Neuronal stem cell (in vitro differentiated cells): ENCODE data around the gene SERPIND1.

Experiments
- DNase-seq: peaks from one replicate; pipeline ENCODE4 v3.0.0-alpha.2; 2013; ENCODE audit warnings: low spot score
- H2AFZ ChIP-seq: one replicate; pipeline ENCODE4 v1.6.1; 2013; ENCODE audit warnings: mild to moderate bottlenecking, low read length, inconsistent platforms
- H2AK5ac ChIP-seq: 2 replicates; pipeline ENCODE4 v1.6.1; 2013; ENCODE audit warnings: low read depth, mild to moderate bottlenecking, inconsistent platforms, low read length, moderate library complexity, mixed read lengths
- H2BK120ac ChIP-seq: 2 replicates; pipeline ENCODE4 v1.6.1; 2013; ENCODE audit warnings: low read depth, mild to moderate bottlenecking, inconsistent platforms, low read length, moderate library complexity, mixed read lengths
- H2BK12ac ChIP-seq: one replicate; pipeline ENCODE4 v1.6.1; 2013; ENCODE audit warnings: low read length, inconsistent platforms
- H2BK15ac ChIP-seq: 2 replicates; pipeline ENCODE4 v1.6.1; 2013; ENCODE audit warnings: mild to moderate bottlenecking, low read length, inconsistent platforms, mixed read lengths
- H2BK5ac ChIP-seq: one replicate; pipeline ENCODE4 v1.6.1; 2013; ENCODE audit warnings: inconsistent platforms, mild to moderate bottlenecking, low read length, moderate library complexity
- H3K14ac ChIP-seq: one replicate; pipeline ENCODE4 v1.6.1; 2013; ENCODE audit warnings: low read length, inconsistent platforms
- H3K18ac ChIP-seq: 2 replicates; pipeline ENCODE4 v1.6.1; 2013; ENCODE audit warnings: low read length, inconsistent platforms
- H3K23ac ChIP-seq: 2 replicates; pipeline ENCODE4 v1.6.1; 2013; ENCODE audit warnings: low read depth, mild to moderate bottlenecking, mixed read lengths, low read length, inconsistent platforms; ENCODE audit not compliant: poor library complexity
- H3K27ac ChIP-seq: replicated peaks from 3 replicates; pipeline ENCODE4 v1.5.1; 2013; ENCODE audit warnings: low read length, inconsistent platforms
- H3K27me3 ChIP-seq, 3 experiments: 2 replicates each; pipeline ENCODE4 v1.6.1; 2013; ENCODE audit warnings: low read length in 3 of 3, mild to moderate bottlenecking in 2 of 3, inconsistent platforms in 1 of 3, low read depth in 1 of 3, mixed read lengths in 1 of 3, moderate library complexity in 1 of 3; ENCODE audit not compliant: control insufficient read depth in 3 of 3, insufficient read depth in 3 of 3
- H3K36me3 ChIP-seq, 2 donors: replicated peaks in 1 of 2; 2 replicates each; pipeline ENCODE4 v1.6.1; 2013; ENCODE audit warnings: low read length in 2 of 2; ENCODE audit not compliant: control insufficient read depth in 2 of 2, insufficient read depth in 2 of 2
- H3K4ac ChIP-seq: 2 replicates; pipeline ENCODE4 v1.6.1; 2013; ENCODE audit warnings: inconsistent platforms, mild to moderate bottlenecking, low read length, moderate library complexity
- H3K4me1 ChIP-seq, 2 donors: 1 replicate in 1 of 2; 2 replicates in 1 of 2; pipeline ENCODE4 v1.6.1; 2013; ENCODE audit warnings: low read length in 2 of 2, low read depth in 1 of 2; ENCODE audit not compliant: control insufficient read depth in 2 of 2, insufficient read depth in 1 of 2
- H3K4me2 ChIP-seq: one replicate; pipeline ENCODE4 v1.6.1; 2013; ENCODE audit warnings: mild to moderate bottlenecking, low read length, inconsistent platforms; ENCODE audit not compliant: insufficient read depth, poor library complexity, severe bottlenecking
- H3K4me3 ChIP-seq, 2 donors: 2 replicates each; pipeline ENCODE4 v1.5.1; 2013; ENCODE audit warnings: low read length in 2 of 2, mild to moderate bottlenecking in 2 of 2, inconsistent platforms in 1 of 2, moderate library complexity in 1 of 2
- H3K79me1 ChIP-seq: one replicate; pipeline ENCODE4 v1.6.1; 2013; ENCODE audit warnings: low read depth, mild to moderate bottlenecking, inconsistent platforms, low read length, moderate library complexity
- H3K9ac ChIP-seq: one replicate; pipeline ENCODE4 v1.6.1; 2013; ENCODE audit warnings: mild to moderate bottlenecking, low read depth, low read length, inconsistent platforms; ENCODE audit not compliant: poor library complexity
- H3K9me3 ChIP-seq, 2 donors: replicated peaks in 1 of 2; 2 replicates each; pipeline versions ENCODE3 to v1.6.1; 2013; ENCODE audit warnings: low read length in 2 of 2, mild to moderate bottlenecking in 2 of 2, inconsistent platforms in 1 of 2, low read depth in 1 of 2, mixed read lengths in 1 of 2, moderate library complexity in 1 of 2; ENCODE audit not compliant: control insufficient read depth in 2 of 2, insufficient read depth in 1 of 2
- H4K8ac ChIP-seq: one replicate; pipeline ENCODE4 v1.6.1; 2013; ENCODE audit warnings: low read depth, mild to moderate bottlenecking, inconsistent platforms, low read length, moderate library complexity
- H4K91ac ChIP-seq: one replicate; pipeline ENCODE4 v1.6.1; 2013; ENCODE audit warnings: low read length, low read depth, mild to moderate bottlenecking, inconsistent platforms; ENCODE audit not compliant: poor library complexity
- WGBS, 2 donors: extraction: QIAGEN DNeasy Blood & Tissue Kit; methylation state at CpG; one replicate each; pipeline ENCODE4 v1.1.7; 2013; ENCODE audit warnings: missing lambda C conversion rate in 2 of 2, mixed read lengths in 1 of 2; ENCODE audit not compliant: insufficient read length in 2 of 2, insufficient replicate concordance in 1 of 2; ENCODE audit errors: extremely low coverage in 2 of 2; 5-methylcytosine and 5-hydroxymethylcytosine counted together

SERPIND1 gene

DNA sequence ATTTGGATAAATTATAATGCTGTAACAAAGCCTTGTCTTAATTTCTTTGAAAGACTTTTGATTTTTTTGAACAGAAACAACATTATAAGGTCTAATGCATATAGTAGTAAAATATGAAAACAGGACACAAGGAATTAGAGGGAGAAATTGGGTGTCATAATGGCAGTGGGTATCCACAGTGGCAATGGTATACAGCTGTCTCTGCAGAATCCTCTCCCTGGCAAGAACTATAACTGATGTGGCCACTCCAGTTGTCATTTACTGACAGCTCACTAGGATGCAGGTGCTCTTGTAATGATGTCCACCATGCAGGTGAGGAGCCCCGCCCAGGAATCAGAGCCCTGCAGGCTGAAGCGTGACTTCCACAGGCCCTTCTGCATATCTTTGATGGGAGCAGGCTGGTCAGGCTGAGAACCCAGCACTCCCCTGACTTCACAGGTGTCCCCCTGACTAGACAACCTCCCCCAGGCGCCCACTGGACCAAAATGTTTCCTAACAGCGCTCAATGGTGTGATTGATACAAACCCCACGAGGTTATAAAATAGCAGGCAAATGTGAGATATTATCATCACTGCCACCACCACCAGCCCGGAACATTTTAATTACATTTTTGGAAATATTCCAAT, 32.8 kb upstream of the SERPIND1 start:
- no peak overlapping the region for H3K27ac ChIP-seq
- H2BK12ac ChIP-seq: no peak overlapping the region
- no peak overlapping the region for H3K18ac ChIP-seq
- H3K36me3 ChIP-seq: peaks cover 16 to 66% of the 10 kb centered on the region in 2 donors
- H3K4me3 ChIP-seq: no peak overlapping the region
- no peaks in the 10 kb centered on the region for H3K4me1 ChIP-seq
- no peak overlapping the region for H3K4ac ChIP-seq
- no peak overlapping the region for H2BK5ac ChIP-seq
- H4K91ac ChIP-seq: no peak overlapping the region
- no peak for DNase-seq
- no peak overlapping the region for H3K9ac ChIP-seq
- no peak overlapping the region for H3K14ac ChIP-seq
- no peak overlapping the region for H3K4me2 ChIP-seq
- H3K9me3 ChIP-seq: peaks cover 2 to 15% of the 10 kb centered on the region in 2 donors
- no CpG with 5 or more reads among the region's 6 CpGs for WGBS, 2 donors
- no peak overlapping the region for H2BK120ac ChIP-seq
- H2AK5ac ChIP-seq: no peak overlapping the region
- no peaks in the 10 kb centered on the region for H3K27me3 ChIP-seq
- H2AFZ ChIP-seq: no peak overlapping the region
- H4K8ac ChIP-seq: no peak overlapping the region
- peaks cover 2% of the 10 kb centered on the region for H3K79me1 ChIP-seq
- H3K23ac ChIP-seq: no peak overlapping the region
- no peak overlapping the region for H2BK15ac ChIP-seq

DNA sequence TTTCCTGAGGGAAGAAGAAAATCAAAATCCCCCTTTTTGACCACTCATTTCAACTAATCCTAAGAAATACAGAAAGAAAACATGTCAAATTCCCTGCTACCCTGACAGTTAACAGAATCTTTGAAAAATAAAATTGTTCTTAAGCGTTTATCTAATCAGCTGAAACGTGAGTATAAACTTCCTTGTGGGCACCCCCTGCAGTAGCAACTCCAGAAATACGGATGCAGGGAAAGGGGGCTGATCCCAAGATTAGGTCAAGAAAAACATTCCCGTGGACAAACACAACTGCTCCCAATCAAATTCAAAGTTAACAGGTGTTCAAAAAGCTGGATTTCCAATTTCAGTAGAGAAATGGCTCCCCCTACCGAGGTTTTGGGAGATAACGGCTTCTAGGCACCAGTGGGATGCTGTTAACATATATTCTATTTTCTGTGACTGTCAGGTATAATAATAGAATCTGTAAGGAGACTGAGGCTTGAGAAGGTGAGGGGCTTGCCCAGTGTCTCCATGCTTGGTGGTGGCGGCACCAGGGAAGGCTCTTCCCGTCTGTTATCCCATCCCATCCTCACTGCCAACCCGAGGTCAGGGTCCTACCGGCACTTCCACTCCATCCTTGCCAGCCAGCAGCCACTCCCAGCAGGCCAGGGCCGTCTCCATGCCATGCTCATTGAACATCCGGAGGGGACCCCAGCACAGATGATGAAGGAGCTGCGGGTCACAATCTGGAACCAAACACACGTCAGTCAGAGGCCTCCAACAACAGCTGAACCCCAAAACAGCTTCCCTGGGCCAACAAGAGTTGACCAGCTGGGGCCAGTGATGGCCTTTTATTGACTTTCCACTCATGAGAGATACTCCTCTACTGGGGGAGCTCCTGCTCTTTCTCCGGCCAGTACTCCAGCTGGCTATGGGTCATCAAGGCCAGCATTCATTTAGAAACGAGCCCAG, 32.0 kb upstream of the SERPIND1 start:
- no peak overlapping the region for H2BK5ac ChIP-seq
- no peak overlapping the region for H3K18ac ChIP-seq
- H3K36me3 ChIP-seq: peaks cover 16 to 73% of the 10 kb centered on the region in 2 donors
- no CpG with 5 or more reads among the region's 16 CpGs for WGBS, 2 donors
- H3K4me2 ChIP-seq: no peak overlapping the region
- peak; percentile 27 for DNase-seq
- H3K27ac ChIP-seq: no peak overlapping the region
- no peak overlapping the region for H2AK5ac ChIP-seq
- H3K4me1 ChIP-seq: no peaks in the 10 kb centered on the region
- no peak overlapping the region for H2BK15ac ChIP-seq
- H4K8ac ChIP-seq: no peak overlapping the region
- no peak overlapping the region for H3K14ac ChIP-seq
- H4K91ac ChIP-seq: no peak overlapping the region
- H3K23ac ChIP-seq: no peak overlapping the region
- peaks cover 2 to 15% of the 10 kb centered on the region in 2 donors for H3K9me3 ChIP-seq
- no peaks in the 10 kb centered on the region for H3K27me3 ChIP-seq
- no peak overlapping the region for H2BK12ac ChIP-seq
- H3K4ac ChIP-seq: no peak overlapping the region
- H2BK120ac ChIP-seq: no peak overlapping the region
- no peak overlapping the region for H3K9ac ChIP-seq
- H3K79me1 ChIP-seq: peaks cover 2% of the 10 kb centered on the region
- peak overlapping the region in 1 of 2 donors; percentile 45 for H3K4me3 ChIP-seq
- H2AFZ ChIP-seq: no peak overlapping the region

DNA sequence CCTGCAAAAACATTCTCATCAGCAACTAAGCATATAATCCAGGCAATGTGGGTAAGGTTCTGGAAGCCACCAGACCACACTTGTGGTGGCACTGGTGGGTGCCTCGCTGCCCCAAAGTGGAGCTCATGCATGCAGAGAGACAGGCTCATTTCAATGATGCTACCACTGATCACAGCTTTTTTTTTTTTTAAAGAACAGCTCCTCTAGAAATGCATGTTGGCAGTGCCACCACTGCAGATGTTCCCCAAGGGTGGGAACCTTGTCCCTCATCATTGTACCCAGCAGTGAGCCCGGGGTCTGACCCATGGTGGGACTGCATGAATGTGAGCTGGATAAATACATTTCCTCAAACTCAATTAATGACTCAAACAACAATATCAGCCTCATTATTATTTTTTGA, 31.1 kb upstream of the SERPIND1 start:
- Histone ChIP-seq H2BK120ac (no peak overlapping the region), H2BK5ac (no peak overlapping the region), H3K9me3 (peaks cover 2 to 15% of the 10 kb centered on the region in 2 donors), H3K4me3 (no peak overlapping the region), H3K36me3 (peaks cover 18 to 79% of the 10 kb centered on the region in 2 donors), H3K27me3 (no peaks in the 10 kb centered on the region), H3K23ac (no peak overlapping the region), H3K18ac (no peak overlapping the region), H3K9ac (no peak overlapping the region), H2BK15ac (no peak overlapping the region), H3K14ac (no peak overlapping the region), H3K4me2 (no peak overlapping the region), H4K91ac (no peak overlapping the region), H2BK12ac (no peak overlapping the region), H3K79me1 (peaks cover 2% of the 10 kb centered on the region), H4K8ac (no peak overlapping the region), H3K27ac (no peak overlapping the region), H2AFZ (no peak overlapping the region), H3K4ac (no peak overlapping the region), H3K4me1 (no peaks in the 10 kb centered on the region), H2AK5ac (no peak overlapping the region)
- DNase-seq: no peak
- WGBS, 2 donors: no CpG with 5 or more reads among the region's 2 CpGs

DNA sequence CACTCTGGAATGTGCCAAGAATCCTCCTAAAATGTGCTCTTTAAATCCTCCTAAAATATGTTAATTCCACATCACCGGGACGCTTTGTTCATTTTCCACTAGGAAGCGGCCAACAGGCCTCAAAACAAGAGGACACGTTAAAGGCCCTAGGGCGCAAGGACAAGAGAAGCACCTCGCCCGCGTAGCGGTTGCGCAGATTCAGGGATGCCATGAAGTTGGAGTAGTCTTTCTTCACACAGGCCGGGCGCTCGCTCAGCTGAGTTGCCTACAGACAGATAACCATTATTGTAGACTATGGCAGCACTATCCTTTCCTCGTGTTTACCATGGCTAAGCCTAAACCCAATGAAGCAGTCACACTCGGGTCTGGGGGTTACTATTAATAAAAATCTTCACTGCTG, 29.5 kb upstream of the SERPIND1 start:
- H3K36me3 ChIP-seq: peaks cover 18 to 79% of the 10 kb centered on the region in 2 donors

More for the DNA sequence above, 29.5 kb upstream of the SERPIND1 start:
- Histone ChIP-seq H4K91ac (no peak overlapping the region), H3K4me3 (no peak overlapping the region), H3K79me1 (peaks cover 2% of the 10 kb centered on the region), H3K9me3 (peaks cover 2 to 15% of the 10 kb centered on the region in 2 donors), H2AK5ac (no peak overlapping the region), H3K23ac (no peak overlapping the region), H3K4me1 (no peaks in the 10 kb centered on the region), H3K4me2 (no peak overlapping the region), H3K27ac (no peak overlapping the region), H3K18ac (no peak overlapping the region), H2BK120ac (no peak overlapping the region), H3K27me3 (no peaks in the 10 kb centered on the region), H3K4ac (no peak overlapping the region), H2BK15ac (no peak overlapping the region), H3K9ac (no peak overlapping the region), H3K14ac (no peak overlapping the region), H2BK12ac (no peak overlapping the region), H2BK5ac (no peak overlapping the region), H4K8ac (no peak overlapping the region), H2AFZ (no peak overlapping the region)
- no peak for DNase-seq
- WGBS, 2 donors: no CpG with 5 or more reads among the region's 15 CpGs
